Measurements from ENCODE around the gene ZNF205. TPM values are rescaled to one million over a fixed set of nuclear protein-coding genes. Genes with fewer than 3 reads are reported as not detected.
"Not testable (repeated sequence)": the region's sequence is repeated elsewhere in the genome, so short reads cannot be mapped to it uniquely, and the experiment has no call there.

The ZNF205 gene
- total RNA-seq, 1 donor from 2014 or later: not detected

GRCh38 chr16:3138342-3138741, 26.0 kb downstream of the ZNF205 start:
- H3K4me1 Mint-ChIP-seq: peaks cover 18% of the 10 kb centered on the region
- no peaks in the 10 kb centered on the region for H3K9me3 Mint-ChIP-seq
- ATAC-seq (ENCODE audit: low read depth): no peak
- TF ChIP-seq CTCF (IDR thresholded peaks at IDR 0.05): no peak
- no peak for DNase-seq
- peaks cover 43% of the 10 kb centered on the region for H3K36me3 Mint-ChIP-seq (ENCODE audit: low read depth)
- no peaks in the 10 kb centered on the region for H3K27me3 Mint-ChIP-seq
- H3K4me3 Mint-ChIP-seq: no peak overlapping the region
- no peak overlapping the region for H3K27ac Mint-ChIP-seq
- intact Hi-C loops (cut with micrococcal nuclease): no loop called here
- POLR2A ChIA-PET: no interaction called here
- CTCF ChIA-PET: no interaction called here

GRCh38 chr16:3138823-3139426, 26.5 kb downstream of the ZNF205 start:
- Mint-ChIP-seq H3K4me1 (peaks cover 13% of the 10 kb centered on the region), H3K27me3 (no peaks in the 10 kb centered on the region), H3K4me3 (no peak overlapping the region), H3K36me3 (ENCODE audit: low read depth) (peaks cover 42% of the 10 kb centered on the region), H3K27ac (no peak overlapping the region), H3K9me3 (no peaks in the 10 kb centered on the region)
- TF ChIP-seq CTCF (IDR thresholded peaks at IDR 0.05): no peak
- ChIA-PET POLR2A (no interaction called here), CTCF (no interaction called here)
- intact Hi-C loops (cut with micrococcal nuclease): no loop called here
- ATAC-seq (ENCODE audit: low read depth): no peak
- DNase-seq: no peak

- H3K9me3 Mint-ChIP-seq; H3K27me3 Mint-ChIP-seq; H3K4me3 Mint-ChIP-seq; H3K27ac Mint-ChIP-seq; ATAC-seq (ENCODE audit: low read depth); DNase-seq; CTCF ChIA-PET; intact Hi-C loops (cut with micrococcal nuclease): not testable (repeated sequence)
- POLR2A ChIA-PET: interaction anchor here (1.3 kb wide), 1 partner anchor 10 kb away, joined by 3 read pairs; no protein-coding TSS in a partner anchor
- Mint-ChIP-seq H3K4me1 (peaks cover 11% of the 10 kb centered on the region), H3K36me3 (ENCODE audit: low read depth) (peaks cover 40% of the 10 kb centered on the region)
Measured at GRCh38 chr16:3139561-3139960, 27.2 kb downstream of the ZNF205 start.

- ATAC-seq (ENCODE audit: low read depth) (no peak), DNase-seq (no peak)
- TF ChIP-seq CTCF (IDR thresholded peaks at IDR 0.05): no peak
- Mint-ChIP-seq H3K27me3 (no peaks in the 10 kb centered on the region), H3K4me3 (no peak overlapping the region), H3K9me3 (no peaks in the 10 kb centered on the region), H3K36me3 (ENCODE audit: low read depth) (peaks cover 36% of the 10 kb centered on the region), H3K27ac (no peak overlapping the region), H3K4me1 (peaks cover 2% of the 10 kb centered on the region)
- ChIA-PET CTCF (no interaction called here), POLR2A (interaction anchor here (0.6 to 1.3 kb wide), 2 partner anchors 9 to 43 kb away, joined by 3 to 6 read pairs; no protein-coding TSS in a partner anchor)
- intact Hi-C loops (cut with micrococcal nuclease): no loop called here
Measured at GRCh38 chr16:3140603-3141427, 28.4 kb downstream of the ZNF205 start.

- no peak for ATAC-seq (ENCODE audit: low read depth)
Measured at GRCh38 chr16:3141781-3142311, 29.5 kb downstream of the ZNF205 start.

More at GRCh38 chr16:3141781-3142311, 29.5 kb downstream of the ZNF205 start:
- intact Hi-C loops (cut with micrococcal nuclease): no loop called here
- H3K4me1 Mint-ChIP-seq: no peaks in the 10 kb centered on the region
- CTCF ChIA-PET: no interaction called here
- H3K27ac Mint-ChIP-seq: no peak overlapping the region
- H3K9me3 Mint-ChIP-seq: no peaks in the 10 kb centered on the region
- no peaks in the 10 kb centered on the region for H3K27me3 Mint-ChIP-seq
- peaks cover 36% of the 10 kb centered on the region for H3K36me3 Mint-ChIP-seq (ENCODE audit: low read depth)
- no peak for DNase-seq
- POLR2A ChIA-PET: no interaction called here
- TF ChIP-seq CTCF (IDR thresholded peaks at IDR 0.05): no peak
- no peak overlapping the region for H3K4me3 Mint-ChIP-seq

Data from activated B cell treated with CpG ODN at 0.5 μM for 24 hours (primary cell).